A549 treated with CpdA at 1 μM for 4 hours (cell line): ENCODE measurements around the gene P4HA2. TPM values are rescaled to one million over a fixed set of nuclear protein-coding genes. Genes with fewer than 3 reads are reported as not detected.

Experiments used
- total RNA-seq: library from RNA; stranded (reverse); fragments of 200-300 nt; extraction: Qiagen RNA extraction; gene quantifications from 5 replicates; pipeline ENCODE4 v1.2.3, GENCODE V29; 2022; ENCODE audit warnings: low read depth

Gene P4HA2
- 35.8 to 44.3 TPM (median 42.4 TPM) in 5 replicates for total RNA-seq

GRCh38 chr5:132227485-132228240 is at the start of gene P4HA2:
P4HA2 (minus strand) TSS chr5:132227853; CDS start chr5:132218626, 9,227 bp downstream.

GRCh38 chr5:132257131-132258101 is 29.8 kb upstream of the P4HA2 start, which contains the start of gene PDLIM4:
PDLIM4 (plus strand) TSS chr5:132257696; CDS start chr5:132257735, 39 bp downstream.

Other genes with a start within 250 kb of the P4HA2 start
- gene ACSL6, start 216.2 kb downstream of the P4HA2 start, total RNA-seq, result 0.06 to 0.24 TPM (median 0.17 TPM) in 4 of 5 replicates, not detected in the other
- not detected in 5 replicates for gene IL3, start 167.2 kb downstream of the P4HA2 start, total RNA-seq
- 0.31 to 0.97 TPM (median 0.47 TPM) in 4 of 5 replicates, not detected in the other for gene CSF2, start 154.1 kb downstream of the P4HA2 start, total RNA-seq
- gene PDLIM4, start 29.8 kb upstream of the P4HA2 start, total RNA-seq, result 0.26 to 0.43 TPM (median 0.35 TPM) in 4 of 5 replicates, not detected in the other
- gene SLC22A4, start 66.5 kb upstream of the P4HA2 start, total RNA-seq, result 3.5 to 4.7 TPM (median 4.2 TPM) in 5 replicates
- 16.0 to 19.7 TPM (median 16.9 TPM) in 5 replicates for gene SLC22A5, start 141.9 kb upstream of the P4HA2 start, total RNA-seq